HG03575 (cell line): ENCODE results near the gene ATP2B3.

Experiments used
- ATAC-seq: cut with Tn5 transposase; IDR thresholded peaks from one replicate; pipeline ENCODE4 v1.9.1; 2021; ENCODE audit not compliant: unreplicated experiment, insufficient number of reproducible peaks, low FRiP score; ENCODE audit errors: extremely low read depth

ATP2B3 gene

GRCh38 chrX:153525451-153525850 lies 8.0 kb downstream of the ATP2B3 start:
- ATAC-seq, result no peak

- no peak for ATAC-seq
Observed at GRCh38 chrX:153526042-153526441, 8.6 kb downstream of the ATP2B3 start.

- no peak for ATAC-seq
Observed at GRCh38 chrX:153526801-153527200, 9.4 kb downstream of the ATP2B3 start.

- ATAC-seq, result no peak
Observed at GRCh38 chrX:153527208-153527607, 9.8 kb downstream of the ATP2B3 start.

GRCh38 chrX:153530411-153531129 lies 13.1 kb downstream of the ATP2B3 start:
- ATAC-seq, result no peak

- no peak for ATAC-seq
Observed at GRCh38 chrX:153533091-153533490, 15.6 kb downstream of the ATP2B3 start.

- ATAC-seq, result no peak
Observed at GRCh38 chrX:153537080-153537479, 19.6 kb downstream of the ATP2B3 start.

- no peak for ATAC-seq
Observed at GRCh38 chrX:153537526-153538295, 20.3 kb downstream of the ATP2B3 start.

- ATAC-seq, result no peak
Observed at GRCh38 chrX:153538424-153538823, 21.0 kb downstream of the ATP2B3 start.

GRCh38 chrX:153539171-153539978 lies 21.9 kb downstream of the ATP2B3 start:
- ATAC-seq, result no peak

GRCh38 chrX:153539979-153540358 lies 22.5 kb downstream of the ATP2B3 start:
- ATAC-seq, result no peak

GRCh38 chrX:153544727-153545126 lies 27.3 kb downstream of the ATP2B3 start:
- ATAC-seq, result no peak

GRCh38 chrX:153546386-153546785 lies 28.9 kb downstream of the ATP2B3 start:
- ATAC-seq, result no peak

GRCh38 chrX:153547195-153547594 lies 29.8 kb downstream of the ATP2B3 start:
- ATAC-seq, result no peak

GRCh38 chrX:153549231-153549630 lies 31.8 kb downstream of the ATP2B3 start:
- ATAC-seq, result no peak

GRCh38 chrX:153549807-153550206 lies 32.4 kb downstream of the ATP2B3 start:
- ATAC-seq, result no peak

- no peak for ATAC-seq
Observed at GRCh38 chrX:153551135-153551534, 33.7 kb downstream of the ATP2B3 start.

- ATAC-seq, result no peak
Observed at GRCh38 chrX:153554519-153555167, 37.2 kb downstream of the ATP2B3 start.

- ATAC-seq, result no peak
Observed at GRCh38 chrX:153556767-153557166, 39.3 kb downstream of the ATP2B3 start.
